HepG2 (cell line): ENCODE results near the gene MLYCD. TPM values are rescaled to one million over a fixed set of nuclear protein-coding genes. Genes with fewer than 3 reads are reported as not detected.
A peak's percentile ranks its signal among the peaks of the same experiment; 100 is the strongest.

Experiments
- ATAC-seq: fragments of 200-7000 bp; cut with Tn5 transposase; 3 replicates; pipeline ENCODE4 v1.9.1; 2020; ENCODE audit warnings: mild to moderate bottlenecking, moderate library complexity
- BruUV-seq: library from RNA; stranded (reverse); fragments of 400-500 nt; replicated peaks from 2 replicates; lab custom pipeline; 2021; lab: Mats Ljungman, UMichigan
- CTCF ChIA-PET: fragments of 300-600 bp; formaldehyde crosslinking; extraction: SDS; loops from one replicate; lab custom pipeline; 2021; ENCODE audit warnings: low total read pairs, inconsistent platforms, low intra/inter-chr PET ratio; lab: Yijun Ruan, JAX
- POLR2A ChIA-PET: fragments of 350-600 bp; sonication (Branson Sonifier 250); formaldehyde crosslinking; loops from one replicate; lab custom pipeline; 2020; ENCODE audit warnings: antibody characterized with exemption, inconsistent platforms; lab: Yijun Ruan, JAX
- DNase-seq: peaks from one replicate; pipeline ENCODE4 v3.0.0-alpha.2; 2015; ENCODE audit warnings: low spot score
- FAIRE-seq: peaks from 3 replicates; lab custom pipeline; 2011; peaks lifted over from hg19 to GRCh38; lab: Jason Lieb, UNC
- H2AFZ ChIP-seq: one replicate; pipeline ENCODE4 v1.6.1; 2011; ENCODE audit warnings: low read length, inconsistent platforms
- H3K27ac ChIP-seq: fragments of 300-600 bp; 3 replicates; pipeline ENCODE4 v1.8.0; 2011; ENCODE audit warnings: mixed run types, mild to moderate bottlenecking, mixed read lengths, low read length, inconsistent platforms; ENCODE audit not compliant: insufficient read depth; ENCODE audit errors: extremely low read length
- H3K27me3 ChIP-seq, 2 experiments: fragments of 200-600 bp in 1 of 2; 2 replicates in 1 of 2; 3 replicates in 1 of 2; pipeline versions ENCODE4 v1.6.0 to v1.8.0; 2011; ENCODE audit warnings: low read length in 2 of 2, mild to moderate bottlenecking in 2 of 2, moderate library complexity in 2 of 2, inconsistent platforms in 1 of 2; ENCODE audit not compliant: insufficient read depth in 2 of 2, control insufficient read depth in 1 of 2
- H3K36me3 ChIP-seq, 2 experiments: fragments of 200-600 bp in 1 of 2; replicated peaks in 1 of 2; 2 replicates in 1 of 2; 3 replicates in 1 of 2; pipeline versions ENCODE4 v1.5.1 to v1.8.0; 2011; ENCODE audit warnings: low read length in 2 of 2, inconsistent platforms in 1 of 2; ENCODE audit not compliant: insufficient read depth in 2 of 2, control insufficient read depth in 1 of 2
- H3K4me1 ChIP-seq: 2 replicates; pipeline ENCODE4 v1.5.1; 2012; ENCODE audit warnings: low read length, inconsistent platforms; ENCODE audit not compliant: insufficient read depth
- H3K4me2 ChIP-seq: 2 replicates; pipeline ENCODE4 v1.6.0; 2011; ENCODE audit warnings: low read depth, low read length, inconsistent platforms
- H3K4me3 ChIP-seq, 3 experiments: fragments of 200-600 bp in 1 of 3; sonication (generic), shearing (Covaris generic) in 1 of 3; replicated peaks in 1 of 3; 2 replicates each; pipeline ENCODE4 v1.5.1; 2011 to 2016; ENCODE audit warnings: low read length in 3 of 3, inconsistent platforms in 2 of 3, low read depth in 2 of 3, mild to moderate bottlenecking in 2 of 3, control low read depth in 1 of 3, mixed read lengths in 1 of 3; ENCODE audit not compliant: insufficient read depth in 1 of 3
- H3K79me2 ChIP-seq: one replicate; pipeline ENCODE4 v1.6.1; 2011; ENCODE audit warnings: low read length, inconsistent platforms; ENCODE audit not compliant: insufficient read depth
- H3K9ac ChIP-seq: 2 replicates; pipeline ENCODE4 v1.6.0; 2011; ENCODE audit warnings: mild to moderate bottlenecking, low read depth, low read length, inconsistent platforms; ENCODE audit not compliant: insufficient read depth
- H3K9me3 ChIP-seq: 2 replicates; pipeline ENCODE4 v1.5.1; 2012; ENCODE audit warnings: mild to moderate bottlenecking, low read length
- H4K20me1 ChIP-seq: 2 replicates; pipeline ENCODE4 v1.6.0; 2011; ENCODE audit warnings: inconsistent platforms, mild to moderate bottlenecking, low read length, moderate library complexity; ENCODE audit not compliant: insufficient read depth
- CENPX ChIP-seq: sonication (generic); formaldehyde crosslinking; IDR thresholded peaks from 2 replicates; pipeline ENCODE4 v1.9.0; 2021; ENCODE audit warnings: mild to moderate bottlenecking, missing genetic modification reagents, moderate library complexity
- PRPF4 ChIP-seq: fragments of 200-400 bp; formaldehyde crosslinking; IDR thresholded peaks from 2 replicates; pipeline ENCODE4 v1.6.1; 2016; ENCODE audit warnings: low read length, low read depth; ENCODE audit not compliant: poor library complexity, severe bottlenecking
- SAFB2 ChIP-seq: sonication (generic); formaldehyde crosslinking; IDR thresholded peaks from 2 replicates; pipeline ENCODE4 v1.5.1; 2020; ENCODE audit warnings: missing genetic modification reagents, low read depth, mild to moderate bottlenecking, borderline replicate concordance
- SP140L ChIP-seq: sonication (generic); formaldehyde crosslinking; IDR thresholded peaks from 2 replicates; pipeline ENCODE4 v1.4.0; 2020; ENCODE audit warnings: missing genetic modification reagents, borderline replicate concordance
- ZFP1 ChIP-seq: IDR thresholded peaks from 2 replicates; pipeline ENCODE4 v1.6.1; 2016
- ZKSCAN8 ChIP-seq: IDR thresholded peaks from 2 replicates; pipeline ENCODE4 v1.6.1; 2016; ENCODE audit warnings: borderline replicate concordance, missing genetic modification reagents, missing compliant biosample characterization
- ZNF737 ChIP-seq: sonication (generic); formaldehyde crosslinking; IDR thresholded peaks from 2 replicates; pipeline ENCODE4 v1.5.0; 2020; ENCODE audit warnings: missing genetic modification reagents, mild to moderate bottlenecking, borderline replicate concordance
- ZNF75D ChIP-seq: sonication (generic); formaldehyde crosslinking; IDR thresholded peaks from 2 replicates; pipeline ENCODE4 v1.8.1; 2023; ENCODE audit warnings: missing genetic modification reagents, mild to moderate bottlenecking, borderline replicate concordance
- WGBS: methylation state at CpG from one replicate; pipeline ENCODE4 v1.1.6; 2017; ENCODE audit warnings: low lambda C conversion rate; 5-methylcytosine and 5-hydroxymethylcytosine counted together
- in situ Hi-C: cut with HindIII; loops from 2 replicates; pipeline ENCODE4 v1.10.0; 2017; ENCODE audit warnings: low pct_unique_long_range_greater_than_20kb; ENCODE audit not compliant: extremely low pct_ligation_motif_present
- intact Hi-C: fragments of 100-400 bp; cut with micrococcal nuclease; formaldehyde crosslinking; loops from one replicate; pipeline ENCODE4 v1.10.0; 2022; ENCODE audit not compliant: unreplicated experiment
- polyA plus RNA-seq, 8 experiments: library from polyadenylated mRNA; depleted of rRNA in 3 of 8; stranded (reverse) in 7 of 8; unstranded in 1 of 8; fragments of >200 nt; fragmentation: Illumina TruSeq in 4 of 8; extraction: Trizol in 4 of 8; gene quantifications; 2 replicates each; pipeline versions ENCODE4 v1.2.1 to v1.2.3, GENCODE V29; 2011 to 2016; ENCODE audit warnings: low read depth in 4 of 8, missing spikeins in 1 of 8, mixed read lengths in 1 of 8; ENCODE audit not compliant: insufficient read depth in 1 of 8
- total RNA-seq, 5 experiments: library from RNA; depleted of rRNA; stranded (reverse); fragments of >200 nt; fragmentation: Illumina TruSeq; extraction: Trizol; gene quantifications; 2 replicates each; pipeline ENCODE4 v1.2.3, GENCODE V29; 2016; ENCODE audit warnings: low read depth in 1 of 5
- TF ChIP-seq, protein P1 (sequence below): IDR thresholded peaks from 2 replicates; pipeline ENCODE4 v1.6.1; 2012; ENCODE audit warnings: low read length, improper control_type of control experiment
- TF ChIP-seq, protein P2 (sequence below): sonication (generic); formaldehyde crosslinking; conservative IDR thresholded peaks from 2 replicates; pipeline ENCODE4 v1.8.0; 2022; ENCODE audit warnings: missing genetic modification reagents
- TF ChIP-seq, protein P3 (sequence below): sonication (generic); formaldehyde crosslinking; IDR thresholded peaks from 2 replicates; pipeline ENCODE4 v1.4.0; 2020; ENCODE audit warnings: missing genetic modification reagents, borderline replicate concordance

Gene MLYCD
- total and polyA plus RNA-seq, 2 of the 13 experiments (the other 11 are each of a cell fraction or from before 2014, with no cell fraction given) = 1.8 to 4.0 TPM

DNA sequence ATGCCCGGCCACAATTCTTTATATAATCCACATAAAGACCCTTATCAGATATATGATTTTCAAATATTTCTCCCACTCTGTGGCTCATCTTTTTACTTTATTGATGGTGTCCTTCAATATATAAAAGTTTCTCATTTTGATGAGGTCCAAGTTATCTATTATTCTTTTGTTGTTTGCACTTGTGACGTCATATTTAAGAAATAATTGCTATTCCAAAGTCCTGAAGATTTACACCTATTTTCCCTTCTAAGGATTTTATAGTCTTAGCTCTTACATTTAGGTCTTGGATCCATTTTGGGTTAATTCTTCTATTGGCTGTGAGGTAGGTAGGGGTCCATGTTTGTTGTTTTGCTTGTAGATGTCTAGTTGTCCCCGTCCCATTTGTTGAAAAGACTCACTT lies 3.0 kb upstream of the MLYCD start (continued):
- TF ChIP-seq, protein P1, sequence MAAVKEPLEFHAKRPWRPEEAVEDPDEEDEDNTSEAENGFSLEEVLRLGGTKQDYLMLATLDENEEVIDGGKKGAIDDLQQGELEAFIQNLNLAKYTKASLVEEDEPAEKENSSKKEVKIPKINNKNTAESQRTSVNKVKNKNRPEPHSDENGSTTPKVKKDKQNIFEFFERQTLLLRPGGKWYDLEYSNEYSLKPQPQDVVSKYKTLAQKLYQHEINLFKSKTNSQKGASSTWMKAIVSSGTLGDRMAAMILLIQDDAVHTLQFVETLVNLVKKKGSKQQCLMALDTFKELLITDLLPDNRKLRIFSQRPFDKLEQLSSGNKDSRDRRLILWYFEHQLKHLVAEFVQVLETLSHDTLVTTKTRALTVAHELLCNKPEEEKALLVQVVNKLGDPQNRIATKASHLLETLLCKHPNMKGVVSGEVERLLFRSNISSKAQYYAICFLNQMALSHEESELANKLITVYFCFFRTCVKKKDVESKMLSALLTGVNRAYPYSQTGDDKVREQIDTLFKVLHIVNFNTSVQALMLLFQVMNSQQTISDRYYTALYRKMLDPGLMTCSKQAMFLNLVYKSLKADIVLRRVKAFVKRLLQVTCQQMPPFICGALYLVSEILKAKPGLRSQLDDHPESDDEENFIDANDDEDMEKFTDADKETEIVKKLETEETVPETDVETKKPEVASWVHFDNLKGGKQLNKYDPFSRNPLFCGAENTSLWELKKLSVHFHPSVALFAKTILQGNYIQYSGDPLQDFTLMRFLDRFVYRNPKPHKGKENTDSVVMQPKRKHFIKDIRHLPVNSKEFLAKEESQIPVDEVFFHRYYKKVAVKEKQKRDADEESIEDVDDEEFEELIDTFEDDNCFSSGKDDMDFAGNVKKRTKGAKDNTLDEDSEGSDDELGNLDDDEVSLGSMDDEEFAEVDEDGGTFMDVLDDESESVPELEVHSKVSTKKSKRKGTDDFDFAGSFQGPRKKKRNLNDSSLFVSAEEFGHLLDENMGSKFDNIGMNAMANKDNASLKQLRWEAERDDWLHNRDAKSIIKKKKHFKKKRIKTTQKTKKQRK = no peak

DNA sequence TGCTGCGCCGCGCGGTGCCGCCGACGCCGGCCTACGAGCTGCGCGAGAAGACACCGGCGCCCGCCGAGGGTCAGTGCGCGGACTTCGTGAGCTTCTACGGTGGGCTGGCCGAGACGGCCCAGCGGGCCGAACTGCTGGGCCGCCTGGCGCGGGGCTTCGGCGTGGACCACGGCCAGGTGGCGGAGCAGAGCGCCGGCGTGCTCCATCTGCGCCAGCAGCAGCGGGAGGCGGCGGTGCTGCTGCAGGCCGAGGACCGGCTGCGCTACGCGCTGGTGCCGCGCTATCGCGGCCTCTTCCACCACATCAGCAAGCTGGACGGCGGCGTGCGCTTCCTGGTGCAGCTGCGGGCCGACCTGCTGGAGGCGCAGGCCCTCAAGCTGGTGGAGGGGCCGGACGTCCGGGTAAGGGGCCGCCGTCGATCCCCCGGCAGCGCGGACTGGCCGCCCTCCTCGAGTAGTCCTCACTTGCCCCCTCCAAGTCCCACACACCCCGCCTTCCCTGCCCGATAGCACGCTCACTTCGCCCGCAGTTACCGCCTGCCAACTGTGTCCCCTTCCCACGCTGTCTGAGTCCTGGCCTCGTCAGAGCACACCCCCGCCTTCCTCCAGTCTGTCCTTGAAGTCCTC lies 470 bp downstream of the MLYCD start:
- intact Hi-C loops = loop anchor here (2.0 kb wide), 1 partner anchor 53 kb away; the partner anchor contains the start of gene OSGIN1
- Histone ChIP-seq H3K27ac (peak overlapping the region; percentile 83), H3K4me2 (peak overlapping the region; percentile 97), H3K9ac (peak overlapping the region; percentile 82), H3K27me3 (peaks cover 0 to 13% of the 10 kb centered on the region in 2 experiments; a peak in 3 of 5 replicates), H3K4me1 (peaks cover 39% of the 10 kb centered on the region), H3K4me3 (peak overlapping the region; percentile 68 to 84 (median 74)), H2AFZ (no peak overlapping the region), H4K20me1 (no peaks in the 10 kb centered on the region), H3K79me2 (peaks cover 5% of the 10 kb centered on the region), H3K9me3 (no peaks in the 10 kb centered on the region), H3K36me3 (no peaks in the 10 kb centered on the region)
- FAIRE-seq (no peak), DNase-seq (no peak), ATAC-seq (peak; percentile 61)
- in situ Hi-C loops = no loop called here
- POLR2A ChIA-PET = interaction anchor here (0.8 to 1.0 kb wide), 2 partner anchors 45 to 54 kb away, joined by 4 read pairs; partner anchors contain the start of gene OSGIN1
- CTCF ChIA-PET = no interaction called here
- no TSS peak for BruUV-seq
- under 1% methylated on average over 16 of the region's 73 CpGs for WGBS
- no peak; the same call in 1 of the 2 replicates for TF ChIP-seq SAFB2 (CRISPR knock-in tag)
- TF ChIP-seq, protein P2, sequence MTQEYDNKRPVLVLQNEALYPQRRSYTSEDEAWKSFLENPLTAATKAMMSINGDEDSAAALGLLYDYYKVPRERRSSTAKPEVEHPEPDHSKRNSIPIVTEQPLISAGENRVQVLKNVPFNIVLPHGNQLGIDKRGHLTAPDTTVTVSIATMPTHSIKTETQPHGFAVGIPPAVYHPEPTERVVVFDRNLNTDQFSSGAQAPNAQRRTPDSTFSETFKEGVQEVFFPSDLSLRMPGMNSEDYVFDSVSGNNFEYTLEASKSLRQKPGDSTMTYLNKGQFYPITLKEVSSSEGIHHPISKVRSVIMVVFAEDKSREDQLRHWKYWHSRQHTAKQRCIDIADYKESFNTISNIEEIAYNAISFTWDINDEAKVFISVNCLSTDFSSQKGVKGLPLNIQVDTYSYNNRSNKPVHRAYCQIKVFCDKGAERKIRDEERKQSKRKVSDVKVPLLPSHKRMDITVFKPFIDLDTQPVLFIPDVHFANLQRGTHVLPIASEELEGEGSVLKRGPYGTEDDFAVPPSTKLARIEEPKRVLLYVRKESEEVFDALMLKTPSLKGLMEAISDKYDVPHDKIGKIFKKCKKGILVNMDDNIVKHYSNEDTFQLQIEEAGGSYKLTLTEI = no peak
- no peak for TF ChIP-seq ZNF75D (CRISPR knock-in tag)
- no peak for TF ChIP-seq SP140L (CRISPR knock-in tag)
- no peak for TF ChIP-seq CENPX (CRISPR knock-in tag)
- no peak for TF ChIP-seq ZNF737 (CRISPR knock-in tag)
- TF ChIP-seq, protein P3, sequence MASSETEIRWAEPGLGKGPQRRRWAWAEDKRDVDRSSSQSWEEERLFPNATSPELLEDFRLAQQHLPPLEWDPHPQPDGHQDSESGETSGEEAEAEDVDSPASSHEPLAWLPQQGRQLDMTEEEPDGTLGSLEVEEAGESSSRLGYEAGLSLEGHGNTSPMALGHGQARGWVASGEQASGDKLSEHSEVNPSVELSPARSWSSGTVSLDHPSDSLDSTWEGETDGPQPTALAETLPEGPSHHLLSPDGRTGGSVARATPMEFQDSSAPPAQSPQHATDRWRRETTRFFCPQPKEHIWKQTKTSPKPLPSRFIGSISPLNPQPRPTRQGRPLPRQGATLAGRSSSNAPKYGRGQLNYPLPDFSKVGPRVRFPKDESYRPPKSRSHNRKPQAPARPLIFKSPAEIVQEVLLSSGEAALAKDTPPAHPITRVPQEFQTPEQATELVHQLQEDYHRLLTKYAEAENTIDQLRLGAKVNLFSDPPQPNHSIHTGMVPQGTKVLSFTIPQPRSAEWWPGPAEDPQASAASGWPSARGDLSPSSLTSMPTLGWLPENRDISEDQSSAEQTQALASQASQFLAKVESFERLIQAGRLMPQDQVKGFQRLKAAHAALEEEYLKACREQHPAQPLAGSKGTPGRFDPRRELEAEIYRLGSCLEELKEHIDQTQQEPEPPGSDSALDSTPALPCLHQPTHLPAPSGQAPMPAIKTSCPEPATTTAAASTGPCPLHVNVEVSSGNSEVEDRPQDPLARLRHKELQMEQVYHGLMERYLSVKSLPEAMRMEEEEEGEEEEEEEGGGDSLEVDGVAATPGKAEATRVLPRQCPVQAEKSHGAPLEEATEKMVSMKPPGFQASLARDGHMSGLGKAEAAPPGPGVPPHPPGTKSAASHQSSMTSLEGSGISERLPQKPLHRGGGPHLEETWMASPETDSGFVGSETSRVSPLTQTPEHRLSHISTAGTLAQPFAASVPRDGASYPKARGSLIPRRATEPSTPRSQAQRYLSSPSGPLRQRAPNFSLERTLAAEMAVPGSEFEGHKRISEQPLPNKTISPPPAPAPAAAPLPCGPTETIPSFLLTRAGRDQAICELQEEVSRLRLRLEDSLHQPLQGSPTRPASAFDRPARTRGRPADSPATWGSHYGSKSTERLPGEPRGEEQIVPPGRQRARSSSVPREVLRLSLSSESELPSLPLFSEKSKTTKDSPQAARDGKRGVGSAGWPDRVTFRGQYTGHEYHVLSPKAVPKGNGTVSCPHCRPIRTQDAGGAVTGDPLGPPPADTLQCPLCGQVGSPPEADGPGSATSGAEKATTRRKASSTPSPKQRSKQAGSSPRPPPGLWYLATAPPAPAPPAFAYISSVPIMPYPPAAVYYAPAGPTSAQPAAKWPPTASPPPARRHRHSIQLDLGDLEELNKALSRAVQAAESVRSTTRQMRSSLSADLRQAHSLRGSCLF (CRISPR knock-in tag) = no peak
- TF ChIP-seq PRPF4 = no peak
- no peak for TF ChIP-seq ZKSCAN8 (CRISPR knock-in tag)
- no peak for TF ChIP-seq ZFP1 (CRISPR knock-in tag)
